Tongue (tissue), 2 donors: Measurements from ENCODE around the gene ARHGAP28. TPM values are rescaled to one million over a fixed set of nuclear protein-coding genes. Genes with fewer than 3 reads are reported as not detected.

ENCODE experiments used
- DNase-seq: peaks from one replicate; pipeline ENCODE4 v3.0.0-alpha.2; 2015
- total RNA-seq: library from RNA; depleted of rRNA; stranded (reverse); fragments of >200 nt; gene quantifications from one replicate; pipeline ENCODE4 v1.2.3, GENCODE V29; 2014

Gene ARHGAP28
- total RNA-seq, 1 donor from 2014 or later: 26.0 TPM

DNA sequence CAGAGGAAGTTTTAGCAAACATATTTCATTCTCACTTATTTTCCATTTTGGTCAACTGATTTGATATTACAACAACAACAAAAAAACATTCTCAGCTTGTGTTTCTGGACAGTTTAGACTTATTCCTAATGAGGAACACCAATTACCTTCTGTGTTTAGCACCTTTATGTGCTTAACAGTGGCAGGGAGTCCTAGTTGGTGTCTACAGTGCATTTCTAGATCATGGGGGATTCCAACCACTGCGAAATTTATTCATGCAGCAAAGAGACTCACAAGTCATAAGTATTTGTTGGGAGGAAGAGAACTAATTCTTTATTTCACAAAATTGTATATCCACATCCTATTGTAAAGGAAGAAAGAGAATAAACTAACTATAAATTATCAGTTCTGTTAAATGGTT lies 4.2 kb downstream of the ARHGAP28 start:
- DNase-seq: no peak

- DNase-seq: peak; percentile 64
Observed at GRCh38 chr18:6734726-6735430, 5.4 kb downstream of the ARHGAP28 start.

GRCh38 chr18:6737833-6738232 lies 8.3 kb downstream of the ARHGAP28 start:
- DNase-seq: peak; percentile 57

- no peak for DNase-seq
Observed at GRCh38 chr18:6738622-6739021, 9.1 kb downstream of the ARHGAP28 start.

DNA sequence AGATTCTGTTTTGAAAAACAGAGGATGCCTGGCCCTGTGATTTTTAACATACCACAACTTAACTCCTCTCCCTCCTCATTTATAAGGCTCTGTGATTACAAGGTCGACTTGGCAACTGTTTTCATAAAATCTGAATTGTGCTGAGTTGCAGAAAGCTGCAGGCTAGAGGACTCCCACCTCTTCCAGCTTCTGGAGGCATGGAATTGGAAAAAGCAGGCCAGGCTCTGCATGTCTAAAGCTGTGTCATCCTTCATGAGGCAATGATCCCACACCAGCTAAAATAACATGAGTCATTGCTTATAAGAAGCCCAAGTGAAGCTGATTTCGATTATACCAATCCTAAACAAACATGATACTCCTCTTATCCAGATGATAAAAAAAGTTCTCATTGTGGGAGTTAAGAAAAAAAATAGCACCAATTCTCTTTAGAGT lies 11.7 kb downstream of the ARHGAP28 start:
- DNase-seq: peak; percentile 86

DNA sequence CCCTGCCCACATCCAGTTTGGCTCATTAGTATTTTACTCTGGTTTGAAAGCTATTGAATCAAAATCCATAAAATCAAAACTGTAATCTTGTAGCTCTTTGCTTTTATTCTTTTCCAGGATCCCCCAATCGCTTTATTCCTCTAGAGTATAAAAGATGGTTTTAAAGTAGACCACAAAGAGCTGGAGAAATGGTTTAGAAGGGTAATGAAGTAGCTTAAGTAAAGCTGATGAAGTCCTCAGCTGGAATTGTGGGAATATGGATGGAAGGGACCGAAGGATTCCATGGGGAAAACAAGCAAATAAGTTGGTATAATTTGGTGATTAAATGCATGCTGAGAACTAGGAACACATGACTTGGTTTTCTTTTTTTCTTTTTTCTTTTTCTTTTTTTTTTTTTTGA lies 12.3 kb downstream of the ARHGAP28 start:
- no peak for DNase-seq

DNA sequence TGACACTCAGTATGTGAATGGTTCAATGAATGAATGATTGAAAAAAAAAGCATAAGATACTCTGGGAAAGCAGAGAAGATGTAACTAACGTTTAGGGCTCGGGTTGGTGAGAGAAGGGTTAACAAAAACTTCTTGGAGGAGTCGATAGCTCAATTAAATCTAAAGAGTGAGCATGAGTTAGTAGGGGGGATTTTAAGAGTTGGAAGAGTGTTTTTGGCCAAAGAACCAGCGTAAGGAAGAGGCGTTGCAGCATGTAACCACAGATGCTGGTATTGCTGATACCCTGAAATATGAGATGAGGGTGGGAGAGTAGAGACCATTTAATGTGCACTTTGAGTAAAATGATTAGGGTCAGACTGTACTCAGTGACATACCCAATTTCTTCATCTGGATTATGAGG lies 14.5 kb downstream of the ARHGAP28 start:
- DNase-seq: no peak

- no peak for DNase-seq
Observed at GRCh38 chr18:6744816-6745455, 15.4 kb downstream of the ARHGAP28 start.

DNA sequence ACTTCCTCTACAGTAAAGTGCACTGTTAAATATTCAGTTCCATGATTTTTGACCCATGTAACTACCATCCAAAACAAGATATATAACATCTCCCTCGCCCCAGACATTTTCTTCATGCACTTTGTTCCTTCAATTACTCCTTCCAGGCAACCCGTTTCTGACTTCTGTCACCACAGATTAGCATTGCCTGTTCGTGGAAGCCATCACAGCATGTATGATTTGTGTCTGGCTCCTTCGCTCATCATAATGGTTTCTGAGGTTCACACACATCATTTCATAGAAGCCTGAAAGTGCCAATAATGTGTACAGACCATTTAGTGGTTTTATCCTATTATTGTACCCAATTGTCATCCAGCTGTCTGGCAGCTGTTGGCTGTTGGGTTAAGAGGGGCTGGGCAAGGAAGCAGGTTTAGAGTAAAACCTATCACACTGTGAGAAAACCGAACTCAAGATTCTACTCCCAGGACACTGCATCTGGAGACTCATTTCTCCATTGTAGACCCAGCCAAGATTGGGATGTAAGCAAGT lies 16.1 kb downstream of the ARHGAP28 start:
- peak; percentile 72 for DNase-seq

- no peak for DNase-seq
Observed at GRCh38 chr18:6746386-6746960, 17.0 kb downstream of the ARHGAP28 start.

GRCh38 chr18:6747646-6748045 lies 18.1 kb downstream of the ARHGAP28 start:
- DNase-seq: no peak

DNA sequence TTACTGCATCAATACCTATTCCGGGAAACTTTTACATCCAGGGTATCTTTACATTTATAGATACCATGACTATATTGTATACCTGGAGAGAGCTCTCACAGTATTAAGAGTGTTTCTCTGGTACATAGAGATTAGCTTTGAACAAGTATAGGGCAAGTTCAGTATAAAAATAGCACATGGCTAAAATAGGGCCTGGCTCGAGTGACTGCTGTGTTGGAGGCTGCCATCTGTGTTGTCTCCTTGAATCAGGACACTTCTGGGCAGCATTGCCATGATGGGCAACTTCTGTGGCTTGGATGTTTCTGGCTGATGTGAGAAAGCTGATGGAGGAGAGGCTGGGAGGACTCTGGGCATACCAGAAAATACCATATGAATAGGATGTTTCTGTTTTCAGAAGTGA lies 18.7 kb downstream of the ARHGAP28 start:
- DNase-seq: peak; percentile 46

- DNase-seq: no peak
Observed at GRCh38 chr18:6750411-6750810, 20.9 kb downstream of the ARHGAP28 start.

- no peak for DNase-seq
Observed at GRCh38 chr18:6751222-6751621, 21.7 kb downstream of the ARHGAP28 start.

DNA sequence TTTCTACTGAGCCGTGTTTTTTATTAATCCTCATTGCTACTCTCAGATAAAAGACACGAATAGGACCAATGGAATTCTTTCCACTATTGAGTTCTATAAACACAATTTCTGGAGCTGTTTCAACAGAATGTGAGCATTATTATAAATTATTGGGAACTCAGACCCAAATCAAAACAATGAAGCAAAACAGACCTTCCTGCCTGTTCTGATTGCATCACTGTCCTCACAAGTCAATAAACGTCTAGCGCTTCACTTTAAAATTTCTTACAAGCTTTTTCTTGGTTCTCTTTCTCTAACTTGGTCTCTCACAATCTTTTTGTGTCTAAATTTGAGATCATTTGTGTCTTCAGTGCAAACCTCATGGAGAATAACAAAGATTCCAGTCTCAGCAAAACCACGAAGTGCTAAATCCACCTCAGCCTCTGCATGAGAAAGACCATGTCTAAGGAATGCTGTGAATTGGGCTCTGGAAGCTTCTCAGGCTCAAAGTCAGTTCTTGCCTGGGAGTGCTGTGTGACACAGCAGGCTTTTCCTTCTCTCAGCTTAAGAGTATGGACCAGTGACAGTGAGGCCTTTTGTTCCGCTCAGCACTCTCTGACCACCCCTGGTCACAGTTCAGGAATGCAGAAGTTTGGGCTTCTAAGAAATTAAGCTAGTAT lies 22.8 kb downstream of the ARHGAP28 start:
- DNase-seq: peak; percentile 43

DNA sequence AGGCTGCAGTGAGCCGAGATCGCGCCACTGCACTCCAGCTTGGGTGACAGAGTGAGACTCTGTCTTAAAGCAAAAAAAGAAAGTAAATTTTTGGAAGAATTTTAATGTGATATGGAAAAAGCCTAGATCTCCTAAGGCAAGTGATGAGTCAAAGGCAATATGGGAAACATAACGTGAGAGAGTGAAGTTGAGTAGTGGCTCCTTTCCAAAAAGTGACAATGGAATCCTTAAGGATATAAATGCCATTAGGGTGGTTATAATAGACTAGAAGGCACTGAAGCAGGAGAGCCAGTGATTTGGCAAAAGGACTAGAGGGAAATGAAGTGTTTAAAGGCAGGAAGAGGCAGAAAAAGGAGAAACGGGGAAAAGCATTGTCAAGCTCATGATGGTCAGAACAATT lies 25.6 kb downstream of the ARHGAP28 start:
- no peak for DNase-seq

DNA sequence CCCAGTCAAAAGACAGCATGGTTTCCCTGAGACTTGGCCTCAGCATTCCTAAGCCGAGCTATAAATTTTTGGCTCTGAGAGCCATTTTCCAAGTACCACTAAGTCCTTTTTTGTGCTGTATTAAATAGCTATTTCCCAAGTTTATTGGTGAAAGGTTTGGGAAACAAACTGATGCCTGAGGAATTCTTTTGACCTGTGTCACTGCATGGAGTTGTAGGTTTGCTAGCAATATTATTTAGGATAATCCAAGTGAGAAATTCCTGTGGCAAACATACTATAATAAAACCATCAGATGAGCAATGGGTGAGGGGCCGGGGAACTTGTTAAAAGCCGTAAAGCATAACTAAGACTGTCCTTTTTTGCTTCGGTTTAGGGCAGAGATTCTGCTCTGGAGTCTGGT lies 28.4 kb downstream of the ARHGAP28 start:
- DNase-seq: peak; percentile 56

DNA sequence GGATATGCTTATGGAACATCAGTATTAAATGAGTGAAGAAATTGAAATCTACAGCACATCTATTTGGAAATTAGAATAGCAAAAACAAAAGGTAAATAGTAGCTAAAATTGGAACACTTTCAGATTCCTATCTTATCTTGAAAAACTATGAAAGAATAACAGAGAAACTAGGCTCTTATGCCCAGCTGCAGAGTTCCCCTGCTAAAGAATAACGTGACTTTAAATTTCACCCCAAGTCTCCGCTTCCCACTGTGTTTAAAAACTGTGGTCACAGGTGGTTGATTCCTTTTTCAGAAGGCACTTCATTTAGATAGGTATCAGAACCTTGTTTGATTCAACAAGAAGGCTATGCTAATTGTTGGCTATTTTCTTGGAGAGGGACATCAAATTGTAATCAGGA lies 30.1 kb downstream of the ARHGAP28 start:
- DNase-seq: no peak

DNA sequence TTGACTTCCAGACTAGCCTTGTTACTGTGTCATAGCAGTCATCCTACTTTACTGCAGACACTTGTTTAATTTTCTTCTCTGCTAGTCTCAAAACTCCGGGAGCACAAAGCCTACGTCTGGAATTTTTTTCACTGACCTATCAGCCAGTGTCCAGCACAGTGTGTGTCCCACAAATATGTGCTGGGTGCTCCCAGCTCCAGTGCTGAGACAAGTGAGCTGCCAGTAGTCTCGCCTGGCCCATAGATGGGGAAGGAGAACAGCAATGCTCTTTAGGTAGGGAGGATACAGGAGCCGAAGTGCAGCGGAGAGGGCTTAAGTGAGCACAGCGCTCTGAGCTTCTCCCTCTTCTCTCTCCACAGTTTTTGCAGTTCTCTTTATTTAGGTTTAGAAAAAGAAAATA lies 34.0 kb downstream of the ARHGAP28 start:
- DNase-seq: no peak

- no peak for DNase-seq
Observed at GRCh38 chr18:6764382-6764781, 34.9 kb downstream of the ARHGAP28 start.

DNA sequence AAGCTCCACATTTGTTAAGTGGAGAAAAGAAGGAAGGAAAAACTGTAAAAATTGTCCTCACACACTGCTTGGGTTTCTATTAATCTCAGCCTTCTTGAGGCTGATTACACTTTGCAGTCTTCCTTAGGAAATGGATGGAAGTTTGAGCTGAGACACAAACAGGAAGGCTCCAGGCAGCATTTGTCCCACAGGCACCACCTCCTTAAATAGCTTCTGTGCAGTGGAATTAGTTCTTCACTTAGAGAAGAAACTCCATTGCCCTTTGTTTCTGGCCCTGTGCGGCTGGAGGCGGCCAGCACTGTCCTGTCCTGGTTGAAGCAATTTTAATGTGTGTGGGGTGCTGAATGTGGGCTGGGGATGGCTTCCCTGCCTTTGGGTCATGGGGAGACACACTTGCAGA lies 44.3 kb downstream of the ARHGAP28 start:
- peak; percentile 18 for DNase-seq

GRCh38 chr18:6775237-6775636 lies 45.7 kb downstream of the ARHGAP28 start:
- DNase-seq: no peak

- peak; percentile 27 for DNase-seq
Observed at GRCh38 chr18:6775702-6776101, 46.2 kb downstream of the ARHGAP28 start.
